K562 (cell line): Measurements from ENCODE around the gene BAG5. TPM values are rescaled to one million over a fixed set of nuclear protein-coding genes. Genes with fewer than 3 reads are reported as not detected.

ENCODE experiments used
- ATAC-seq: fragments of 200-7000 bp; cut with Tn5 transposase; 3 replicates; pipeline ENCODE4 v1.9.1; 2020; ENCODE audit warnings: moderate library complexity
- BruUV-seq: library from RNA; stranded (reverse); fragments of 400-500 nt; replicated peaks from 2 replicates; lab custom pipeline; 2021; lab: Mats Ljungman, UMichigan
- CTCF ChIA-PET: fragments of 300-600 bp; formaldehyde crosslinking; extraction: SDS; loops from one replicate; lab custom pipeline; 2021; ENCODE audit warnings: low intra/inter-chr PET ratio; lab: Yijun Ruan, JAX
- POLR2A ChIA-PET: fragments of 300-600, 350-650 bp; sonication (Branson Sonifier 250); formaldehyde crosslinking; extraction: SDS; loops from one replicate; lab custom pipeline; 2021; ENCODE audit warnings: antibody characterized with exemption, inconsistent platforms; lab: Yijun Ruan, JAX
- DNase-seq, 4 experiments: peaks; one replicate each; pipeline versions ENCODE4 v3.0.0 to v3.0.0-alpha.2; 2011 to 2018; ENCODE audit warnings: low spot score in 3 of 4, mixed read lengths in 3 of 4; ENCODE audit errors: extremely low read depth in 1 of 4
- FAIRE-seq: peaks from 2 replicates; lab custom pipeline; 2011; peaks lifted over from hg19 to GRCh38; lab: Jason Lieb, UNC
- H2AFZ ChIP-seq: 2 replicates; pipeline ENCODE4 v1.6.0; 2011; ENCODE audit warnings: low read depth, low read length, control low read depth, inconsistent platforms
- H3K27ac ChIP-seq: fragments of 200-600 bp; 3 replicates; pipeline ENCODE4 v1.8.0; 2011; ENCODE audit warnings: low read depth, mild to moderate bottlenecking, control low read depth, inconsistent platforms, low read length, moderate library complexity, mixed read lengths; ENCODE audit errors: extremely low read depth
- H3K27me3 ChIP-seq, 2 experiments: fragments of 300-600 bp in 1 of 2; 2 replicates in 1 of 2; 3 replicates in 1 of 2; pipeline versions ENCODE4 v1.6.0 to v1.8.0; 2011; ENCODE audit warnings: inconsistent platforms in 2 of 2, low read length in 2 of 2, mild to moderate bottlenecking in 1 of 2, mixed read lengths in 1 of 2, moderate library complexity in 1 of 2; ENCODE audit not compliant: control insufficient read depth in 2 of 2, insufficient read depth in 2 of 2
- H3K36me3 ChIP-seq: fragments of 300-600 bp; 3 replicates; pipeline ENCODE4 v1.8.0; 2011; ENCODE audit warnings: mild to moderate bottlenecking, low read length, inconsistent platforms; ENCODE audit not compliant: control insufficient read depth, insufficient read depth
- H3K4me1 ChIP-seq, 2 experiments: fragments of 200-600 bp in 1 of 2; replicated peaks in 1 of 2; 2 replicates in 1 of 2; 3 replicates in 1 of 2; pipeline versions ENCODE4 v1.5.1 to v1.8.0; 2011; ENCODE audit warnings: inconsistent platforms in 2 of 2, low read length in 2 of 2, mild to moderate bottlenecking in 1 of 2, mixed read lengths in 1 of 2, moderate library complexity in 1 of 2; ENCODE audit not compliant: control insufficient read depth in 2 of 2, insufficient read depth in 2 of 2
- H3K4me2 ChIP-seq: 2 replicates; pipeline ENCODE4 v1.6.1; 2011; ENCODE audit warnings: low read length, control low read depth, inconsistent platforms, mixed read lengths; ENCODE audit not compliant: insufficient read depth
- H3K4me3 ChIP-seq: fragments of 200-600 bp; sonication (generic), shearing (Covaris generic); 2 replicates; pipeline ENCODE4 v1.5.1; 2016; ENCODE audit warnings: control low read depth, inconsistent platforms
- H3K79me2 ChIP-seq: fragments of 200-600 bp; 3 replicates; pipeline ENCODE4 v1.8.0; 2011; ENCODE audit warnings: low read length, inconsistent platforms; ENCODE audit not compliant: control insufficient read depth, insufficient read depth
- H3K9ac ChIP-seq, 2 experiments: 2 replicates each; pipeline versions ENCODE4 v1.6.0 to v1.6.1; 2011; ENCODE audit warnings: low read depth in 2 of 2, low read length in 2 of 2, control low read depth in 1 of 2, inconsistent platforms in 1 of 2, mild to moderate bottlenecking in 1 of 2, mixed read lengths in 1 of 2; ENCODE audit not compliant: insufficient read depth in 1 of 2
- H3K9me1 ChIP-seq: one replicate; pipeline ENCODE4 v1.6.0; 2011; ENCODE audit warnings: inconsistent platforms, mild to moderate bottlenecking, low read length, moderate library complexity; ENCODE audit not compliant: control insufficient read depth, insufficient read depth
- H3K9me3 ChIP-seq: replicated peaks from 2 replicates; pipeline ENCODE4 v1.5.1; 2011; ENCODE audit warnings: low read depth, low read length, inconsistent platforms; ENCODE audit not compliant: control insufficient read depth, insufficient read depth
- H4K20me1 ChIP-seq: replicated peaks from 2 replicates; pipeline ENCODE4 v1.6.1; 2011; ENCODE audit warnings: low read length, inconsistent platforms, mixed read lengths; ENCODE audit not compliant: control insufficient read depth, insufficient read depth
- CREB1 ChIP-seq, 2 experiments: sonication (generic) in 1 of 2; formaldehyde crosslinking in 1 of 2; IDR thresholded peaks; 2 replicates each; pipeline versions ENCODE4 v1.6.1 to v1.8.0; 2012 to 2022; ENCODE audit warnings: inconsistent platforms in 1 of 2, mild to moderate bottlenecking in 1 of 2, missing genetic modification reagents in 1 of 2, moderate library complexity in 1 of 2
- MIER1 ChIP-seq: fragments of 450-650 bp; IDR thresholded peaks from 2 replicates; pipeline ENCODE4 v1.6.1; 2016; ENCODE audit warnings: antibody characterized with exemption, mild to moderate bottlenecking, low read depth
- MXI1 ChIP-seq: IDR thresholded peaks from 2 replicates; pipeline ENCODE4 v1.6.1; 2011; ENCODE audit warnings: low read depth, mild to moderate bottlenecking, improper control_type of control experiment, low read length
- TCF7L2 ChIP-seq: fragments of 150-350 bp; IDR thresholded peaks from 2 replicates; pipeline ENCODE4 v1.6.1; 2016; ENCODE audit warnings: low read depth, mild to moderate bottlenecking, low read length, moderate library complexity
- ZNF263 ChIP-seq: sonication (generic); formaldehyde crosslinking; IDR thresholded peaks from 2 replicates; pipeline ENCODE4 v1.8.0; 2022; ENCODE audit warnings: mild to moderate bottlenecking, missing genetic modification reagents, borderline replicate concordance
- WGBS: fragments of 100-300 bp; shearing (Covaris generic); methylation state at CpG from one replicate; pipeline ENCODE4 v1.1.6; 2016; ENCODE audit warnings: low coverage, mixed read lengths; ENCODE audit not compliant: insufficient coverage; ENCODE audit errors: missing lambda C conversion rate; 5-methylcytosine and 5-hydroxymethylcytosine counted together
- in situ Hi-C: fragments of 300-500 bp; cut with MboI; formaldehyde crosslinking; loops from 4 replicates; pipeline ENCODE4 v1.15.0; 2018; ENCODE audit warnings: inconsistent platforms, mixed read lengths
- intact Hi-C: fragments of 100-400 bp; cut with micrococcal nuclease; formaldehyde crosslinking; loops from 2 replicates; pipeline ENCODE4 v1.14.2; 2022
- polyA plus RNA-seq, 8 experiments: library from polyadenylated mRNA; depleted of rRNA in 4 of 8; stranded (reverse) in 5 of 8; unstranded in 3 of 8; fragments of >200 nt; fragmentation: Nextera tagmentation in 2 of 8; fragmentation: Illumina TruSeq in 1 of 8; extraction: Ambion mirVana in 2 of 8; extraction: Trizol in 1 of 8; gene quantifications; 2 replicates each; pipeline versions ENCODE4 v1.2.1 to v1.2.3, GENCODE V29; 2011 to 2014; ENCODE audit warnings: inconsistent platforms in 1 of 8, missing spikeins in 1 of 8
- total RNA-seq, 7 experiments: library from RNA; depleted of rRNA in 6 of 7; stranded (reverse); fragments of >200 nt in 6 of 7; fragmentation: Illumina TruSeq in 2 of 7; extraction: Trizol in 2 of 7; gene quantifications; 2 replicates each; pipeline versions ENCODE4 v1.2.1 to v1.2.3, GENCODE V29; 2011 to 2021; ENCODE audit warnings: low replicate concordance in 1 of 7
- TF ChIP-seq, protein P1 (sequence below), 2 experiments: fragments of 450-650 bp; conservative IDR thresholded peaks; 2 replicates each; pipeline ENCODE4 v1.6.1; 2017; ENCODE audit warnings: mild to moderate bottlenecking in 2 of 2, moderate library complexity in 2 of 2
- TF ChIP-seq, protein P2 (sequence below): sonication (generic); formaldehyde crosslinking; IDR thresholded peaks from 2 replicates; pipeline ENCODE4 v1.8.0; 2022; ENCODE audit warnings: mild to moderate bottlenecking, missing genetic modification reagents
- TF ChIP-seq, protein P3 (sequence below): sonication (generic); formaldehyde crosslinking; IDR thresholded peaks from 2 replicates; pipeline ENCODE4 v1.8.0; 2022; ENCODE audit warnings: missing genetic modification reagents, mild to moderate bottlenecking, moderate library complexity, borderline replicate concordance

BAG5 gene
- total and polyA plus RNA-seq, 9 of the 15 experiments (the other 6 are each of a cell fraction or from before 2014, with no cell fraction given), result 7.9 to 21.4 (median 13.2) TPM

DNA sequence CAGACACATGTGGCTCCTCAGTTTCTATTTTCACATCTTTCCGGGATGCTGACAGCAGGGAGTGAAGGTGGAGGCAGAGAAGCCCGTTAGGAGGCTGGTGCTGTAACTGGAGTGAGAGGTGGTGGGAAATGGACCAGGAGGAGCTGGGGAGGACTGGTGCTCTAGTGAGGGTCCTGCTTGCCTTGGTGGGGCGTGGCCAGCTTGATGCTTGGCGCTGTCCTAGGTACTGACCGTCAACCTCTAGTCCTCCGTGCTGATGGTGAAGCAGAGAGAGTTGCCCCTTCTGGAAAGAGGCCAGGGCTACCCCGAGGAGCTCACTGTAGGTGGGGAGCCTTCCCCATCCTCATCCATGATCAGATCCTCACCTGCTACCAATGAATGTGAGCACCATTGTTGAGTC is 32.1 kb downstream of the BAG5 start:
- ChIA-PET CTCF (no interaction called here), POLR2A (interaction anchor here (0.6 to 1.8 kb wide), 3 partner anchors 11 to 1222 kb away, joined by 3 to 9 read pairs (median 3); no protein-coding TSS in a partner anchor)
- DNase-seq (peak; percentile 48 to 58 (median 54)), FAIRE-seq (no peak), ATAC-seq (no peak)
- Histone ChIP-seq H3K36me3 (peaks cover 43% of the 10 kb centered on the region; the same call in 2 of the 3 replicates), H3K79me2 (peaks cover 32% of the 10 kb centered on the region), H3K9ac (peak overlapping the region; percentile 76 to 95; a peak in 3 of 4 replicates), H3K9me1 (peaks cover 6% of the 10 kb centered on the region), H2AFZ (no peak overlapping the region), H3K27me3 (no peaks in the 10 kb centered on the region), H3K4me3 (peak overlapping the region; percentile 92), H3K4me1 (peaks cover 14 to 78% of the 10 kb centered on the region in 2 experiments; a peak in 4 of 5 replicates), H4K20me1 (no peaks in the 10 kb centered on the region; the same call in 1 of the 2 replicates), H3K4me2 (peak overlapping the region; percentile 89), H3K27ac (no peak overlapping the region), H3K9me3 (no peaks in the 10 kb centered on the region)
- in situ Hi-C loops (loop anchor here (10.0 kb wide), 1 partner anchor 446 kb away; the partner anchor contains the start of gene LBHD2), intact Hi-C loops (no loop called here)
- BruUV-seq, result no TSS peak
- 53% methylated on average over 4 of the region's 7 CpGs for WGBS
- TF ChIP-seq, protein P1, sequence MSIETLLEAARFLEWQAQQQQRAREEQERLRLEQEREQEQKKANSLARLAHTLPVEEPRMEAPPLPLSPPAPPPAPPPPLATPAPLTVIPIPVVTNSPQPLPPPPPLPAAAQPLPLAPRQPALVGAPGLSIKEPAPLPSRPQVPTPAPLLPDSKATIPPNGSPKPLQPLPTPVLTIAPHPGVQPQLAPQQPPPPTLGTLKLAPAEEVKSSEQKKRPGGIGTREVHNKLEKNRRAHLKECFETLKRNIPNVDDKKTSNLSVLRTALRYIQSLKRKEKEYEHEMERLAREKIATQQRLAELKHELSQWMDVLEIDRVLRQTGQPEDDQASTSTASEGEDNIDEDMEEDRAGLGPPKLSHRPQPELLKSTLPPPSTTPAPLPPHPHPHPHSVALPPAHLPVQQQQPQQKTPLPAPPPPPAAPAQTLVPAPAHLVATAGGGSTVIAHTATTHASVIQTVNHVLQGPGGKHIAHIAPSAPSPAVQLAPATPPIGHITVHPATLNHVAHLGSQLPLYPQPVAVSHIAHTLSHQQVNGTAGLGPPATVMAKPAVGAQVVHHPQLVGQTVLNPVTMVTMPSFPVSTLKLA (conservative IDR thresholded peaks at IDR 0.05), result peak in 1 of 2 experiments; percentile 46; a peak in 1 of 4 replicates
- no peak for TF ChIP-seq CREB1 (IDR thresholded peaks at IDR 0.05)
- 0 out of 2 replicates have a peak, but pooled peaks have one; percentile 23 for TF ChIP-seq CREB1 (CRISPR knock-in tag; IDR thresholded peaks at IDR 0.05)
- TF ChIP-seq, protein P2, sequence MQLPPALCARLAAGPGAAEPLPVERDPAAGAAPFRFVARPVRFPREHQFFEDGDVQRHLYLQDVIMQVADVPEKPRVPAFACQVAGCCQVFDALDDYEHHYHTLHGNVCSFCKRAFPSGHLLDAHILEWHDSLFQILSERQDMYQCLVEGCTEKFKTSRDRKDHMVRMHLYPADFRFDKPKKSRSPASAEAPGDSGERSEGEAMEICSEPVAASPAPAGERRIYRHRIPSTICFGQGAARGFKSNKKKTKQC (CRISPR knock-in tag), result peak; percentile 62; the same call in 1 of the 2 replicates
- 0 out of 2 replicates have a peak, but pooled peaks have one; percentile 33 for TF ChIP-seq MXI1
- TF ChIP-seq, protein P3, sequence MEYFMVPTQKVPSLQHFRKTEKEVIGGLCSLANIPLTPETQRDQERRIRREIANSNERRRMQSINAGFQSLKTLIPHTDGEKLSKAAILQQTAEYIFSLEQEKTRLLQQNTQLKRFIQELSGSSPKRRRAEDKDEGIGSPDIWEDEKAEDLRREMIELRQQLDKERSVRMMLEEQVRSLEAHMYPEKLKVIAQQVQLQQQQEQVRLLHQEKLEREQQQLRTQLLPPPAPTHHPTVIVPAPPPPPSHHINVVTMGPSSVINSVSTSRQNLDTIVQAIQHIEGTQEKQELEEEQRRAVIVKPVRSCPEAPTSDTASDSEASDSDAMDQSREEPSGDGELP (CRISPR knock-in tag), result peak; percentile 35; the same call in 1 of the 2 replicates
- peak; percentile 90 for TF ChIP-seq MIER1
- TF ChIP-seq ZNF263 (CRISPR knock-in tag), result peak; percentile 22; the same call in 1 of the 2 replicates
- TF ChIP-seq TCF7L2, result no peak
